Measurements from ENCODE around the gene PARP9.
A peak's percentile ranks its signal among the peaks of the same experiment; 100 is the strongest.
"Not testable (repeated sequence)": the region's sequence is repeated elsewhere in the genome, so short reads cannot be mapped to it uniquely, and the experiment has no call there.

Gene PARP9

GRCh38 chr3:122508135-122508914 is 55.8 kb downstream of the PARP9 start:
- H3K36me3 Mint-ChIP-seq (ENCODE audit: low read depth): peaks cover 66% of the 10 kb centered on the region
- TF ChIP-seq, protein P1, sequence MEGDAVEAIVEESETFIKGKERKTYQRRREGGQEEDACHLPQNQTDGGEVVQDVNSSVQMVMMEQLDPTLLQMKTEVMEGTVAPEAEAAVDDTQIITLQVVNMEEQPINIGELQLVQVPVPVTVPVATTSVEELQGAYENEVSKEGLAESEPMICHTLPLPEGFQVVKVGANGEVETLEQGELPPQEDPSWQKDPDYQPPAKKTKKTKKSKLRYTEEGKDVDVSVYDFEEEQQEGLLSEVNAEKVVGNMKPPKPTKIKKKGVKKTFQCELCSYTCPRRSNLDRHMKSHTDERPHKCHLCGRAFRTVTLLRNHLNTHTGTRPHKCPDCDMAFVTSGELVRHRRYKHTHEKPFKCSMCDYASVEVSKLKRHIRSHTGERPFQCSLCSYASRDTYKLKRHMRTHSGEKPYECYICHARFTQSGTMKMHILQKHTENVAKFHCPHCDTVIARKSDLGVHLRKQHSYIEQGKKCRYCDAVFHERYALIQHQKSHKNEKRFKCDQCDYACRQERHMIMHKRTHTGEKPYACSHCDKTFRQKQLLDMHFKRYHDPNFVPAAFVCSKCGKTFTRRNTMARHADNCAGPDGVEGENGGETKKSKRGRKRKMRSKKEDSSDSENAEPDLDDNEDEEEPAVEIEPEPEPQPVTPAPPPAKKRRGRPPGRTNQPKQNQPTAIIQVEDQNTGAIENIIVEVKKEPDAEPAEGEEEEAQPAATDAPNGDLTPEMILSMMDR (IDR thresholded peaks at IDR 0.05): no peak
- peaks cover 29% of the 10 kb centered on the region for H3K4me1 Mint-ChIP-seq
- peaks cover 20% of the 10 kb centered on the region for H3K9me3 Mint-ChIP-seq
- H3K27me3 Mint-ChIP-seq (ENCODE audit: low read depth, poor library complexity): peaks cover 2% of the 10 kb centered on the region
- no peak overlapping the region for H3K4me3 Mint-ChIP-seq
- no peak overlapping the region for H3K27ac Mint-ChIP-seq
- no peak for DNase-seq

DNA sequence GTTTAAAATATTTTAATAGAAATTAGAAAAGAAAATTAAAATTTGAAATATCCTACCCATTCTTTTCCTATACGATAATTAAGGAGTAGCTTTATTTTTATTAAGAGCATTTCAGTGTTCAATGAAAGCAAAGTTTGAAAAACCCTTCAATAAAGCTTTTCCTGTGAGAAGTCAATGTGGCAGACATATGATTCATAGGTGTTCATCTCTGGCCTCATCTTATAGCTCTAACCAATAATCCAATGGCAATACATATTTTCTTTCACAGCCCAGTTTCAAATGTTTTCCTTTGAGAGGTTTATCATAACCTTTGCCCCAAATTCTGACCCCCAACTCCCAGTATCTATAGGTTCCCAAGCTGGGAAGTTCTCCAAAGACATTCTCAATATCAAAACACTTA is 57.6 kb downstream of the PARP9 start:
- Mint-ChIP-seq H3K27ac (no peak overlapping the region), H3K4me1 (peaks cover 12% of the 10 kb centered on the region), H3K4me3 (no peak overlapping the region), H3K27me3 (ENCODE audit: low read depth, poor library complexity) (peaks cover 2% of the 10 kb centered on the region), H3K9me3 (peaks cover 20% of the 10 kb centered on the region), H3K36me3 (ENCODE audit: low read depth) (peaks cover 67% of the 10 kb centered on the region)
- no peak for DNase-seq
- TF ChIP-seq, protein P1 (IDR thresholded peaks at IDR 0.05): no peak

- peaks cover 59% of the 10 kb centered on the region for H3K36me3 Mint-ChIP-seq (ENCODE audit: low read depth)
- H3K27me3 Mint-ChIP-seq (ENCODE audit: low read depth, poor library complexity): no peaks in the 10 kb centered on the region
- H3K4me3 Mint-ChIP-seq: no peak overlapping the region
- peaks cover 5% of the 10 kb centered on the region for H3K4me1 Mint-ChIP-seq
- TF ChIP-seq, protein P1 (IDR thresholded peaks at IDR 0.05): no peak
- H3K27ac Mint-ChIP-seq: peak overlapping the region; percentile 12
- peaks cover 20% of the 10 kb centered on the region for H3K9me3 Mint-ChIP-seq
- DNase-seq: no peak
These were observed 58.4 kb downstream of the PARP9 start for GRCh38 chr3:122505676-122506075.

DNA sequence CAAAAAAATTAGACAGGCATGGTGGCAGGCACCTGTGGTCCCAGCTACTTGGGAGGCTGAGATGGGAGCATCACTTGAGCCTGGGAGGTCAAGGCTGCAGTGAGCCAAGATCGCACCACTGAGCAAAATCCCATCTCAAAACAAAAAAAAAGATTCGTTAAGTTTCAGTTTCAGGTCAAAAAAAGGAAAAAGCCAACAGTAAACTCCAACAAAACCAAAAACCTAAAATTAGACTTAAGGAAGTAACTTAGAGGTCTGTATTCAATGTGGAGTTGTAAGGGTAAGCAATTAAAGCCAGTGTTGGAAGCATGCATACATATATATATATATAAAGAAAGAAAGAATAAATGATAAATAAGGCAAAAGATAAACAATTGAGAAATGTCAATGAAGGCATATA is 61.2 kb downstream of the PARP9 start:
- TF ChIP-seq, protein P1 (IDR thresholded peaks at IDR 0.05): no peak
- no peak overlapping the region for H3K27ac Mint-ChIP-seq
- DNase-seq: no peak
- no peaks in the 10 kb centered on the region for H3K27me3 Mint-ChIP-seq (ENCODE audit: low read depth, poor library complexity)
- peaks cover 9% of the 10 kb centered on the region for H3K9me3 Mint-ChIP-seq
- H3K4me3 Mint-ChIP-seq: no peak overlapping the region
- peaks cover 5% of the 10 kb centered on the region for H3K4me1 Mint-ChIP-seq
- H3K36me3 Mint-ChIP-seq (ENCODE audit: low read depth): peaks cover 35% of the 10 kb centered on the region

GRCh38 chr3:122502139-122502538 is 62.0 kb downstream of the PARP9 start:
- peaks cover 5% of the 10 kb centered on the region for H3K4me1 Mint-ChIP-seq
- H3K27ac Mint-ChIP-seq: no peak overlapping the region
- DNase-seq: no peak
- no peak overlapping the region for H3K4me3 Mint-ChIP-seq
- no peaks in the 10 kb centered on the region for H3K27me3 Mint-ChIP-seq (ENCODE audit: low read depth, poor library complexity)
- peaks cover 9% of the 10 kb centered on the region for H3K9me3 Mint-ChIP-seq
- H3K36me3 Mint-ChIP-seq (ENCODE audit: low read depth): peaks cover 31% of the 10 kb centered on the region
- TF ChIP-seq, protein P1 (IDR thresholded peaks at IDR 0.05): no peak

DNA sequence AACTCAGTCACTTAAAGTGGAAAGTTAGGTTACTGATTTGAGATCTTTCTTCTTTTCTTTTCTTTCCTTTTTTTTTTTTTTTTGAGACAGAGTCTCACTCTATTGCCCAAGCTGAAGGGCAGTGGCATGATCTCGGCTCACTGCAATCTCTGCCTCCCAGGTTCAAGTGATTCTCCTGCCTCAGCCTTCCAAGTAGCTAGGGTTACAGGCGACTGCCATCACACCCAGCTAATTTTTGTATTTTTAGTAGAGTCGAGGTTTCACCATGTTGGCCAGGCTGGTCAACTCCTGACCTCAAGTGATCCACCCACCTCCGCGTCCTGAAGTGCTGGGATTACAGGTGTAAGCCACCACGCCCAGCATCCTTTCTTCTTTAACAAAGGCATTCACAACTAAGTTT is 63.1 kb downstream of the PARP9 start:
- H3K4me1 Mint-ChIP-seq: peaks cover 10% of the 10 kb centered on the region
- peak overlapping the region; percentile 1 for H3K27ac Mint-ChIP-seq
- DNase-seq: not testable (repeated sequence)

More for the DNA sequence above, 63.1 kb downstream of the PARP9 start:
- H3K36me3 Mint-ChIP-seq (ENCODE audit: low read depth): peaks cover 31% of the 10 kb centered on the region
- H3K27me3 Mint-ChIP-seq (ENCODE audit: low read depth, poor library complexity); H3K9me3 Mint-ChIP-seq; H3K4me3 Mint-ChIP-seq: not testable (repeated sequence)
